ENCODE measurements around the gene C1R.

DNA sequence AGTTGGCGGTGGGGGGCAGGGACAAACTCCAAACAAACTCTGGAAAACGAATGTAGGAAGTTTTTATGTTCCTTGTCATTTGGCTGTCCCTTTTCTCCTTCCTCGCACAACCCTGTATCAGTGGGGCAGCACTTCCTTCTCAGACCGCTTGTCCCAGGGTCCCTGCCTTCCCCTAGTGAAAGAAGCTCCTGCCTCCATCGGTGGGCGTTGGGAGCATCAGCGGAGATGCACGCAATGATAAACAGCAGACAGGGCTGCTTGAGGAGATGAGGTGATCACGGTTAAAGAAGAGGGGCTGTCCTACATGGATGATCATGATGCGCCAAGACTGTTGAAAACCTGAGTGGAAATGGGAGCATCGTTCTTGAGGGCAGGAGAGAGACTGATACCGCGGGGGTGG is 31.1 kb downstream of the C1R start:
- TF ChIP-seq, protein P1, sequence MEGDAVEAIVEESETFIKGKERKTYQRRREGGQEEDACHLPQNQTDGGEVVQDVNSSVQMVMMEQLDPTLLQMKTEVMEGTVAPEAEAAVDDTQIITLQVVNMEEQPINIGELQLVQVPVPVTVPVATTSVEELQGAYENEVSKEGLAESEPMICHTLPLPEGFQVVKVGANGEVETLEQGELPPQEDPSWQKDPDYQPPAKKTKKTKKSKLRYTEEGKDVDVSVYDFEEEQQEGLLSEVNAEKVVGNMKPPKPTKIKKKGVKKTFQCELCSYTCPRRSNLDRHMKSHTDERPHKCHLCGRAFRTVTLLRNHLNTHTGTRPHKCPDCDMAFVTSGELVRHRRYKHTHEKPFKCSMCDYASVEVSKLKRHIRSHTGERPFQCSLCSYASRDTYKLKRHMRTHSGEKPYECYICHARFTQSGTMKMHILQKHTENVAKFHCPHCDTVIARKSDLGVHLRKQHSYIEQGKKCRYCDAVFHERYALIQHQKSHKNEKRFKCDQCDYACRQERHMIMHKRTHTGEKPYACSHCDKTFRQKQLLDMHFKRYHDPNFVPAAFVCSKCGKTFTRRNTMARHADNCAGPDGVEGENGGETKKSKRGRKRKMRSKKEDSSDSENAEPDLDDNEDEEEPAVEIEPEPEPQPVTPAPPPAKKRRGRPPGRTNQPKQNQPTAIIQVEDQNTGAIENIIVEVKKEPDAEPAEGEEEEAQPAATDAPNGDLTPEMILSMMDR (conservative IDR thresholded peaks at IDR 0.05; ENCODE audit: low read depth, low read length), result no peak
- TF ChIP-seq EZH2 (IDR thresholded peaks at IDR 0.05; ENCODE audit: low read length, unreplicated experiment) (no peak), EZH2phosphoT487 (IDR thresholded peaks at IDR 0.05; ENCODE audit: borderline replicate concordance, low read length) (no peak)
